MM.1S (cell line): ENCODE results near the gene ATP13A1.

Source experiments
- DNase-seq: peaks from one replicate; pipeline ENCODE4 v3.0.0-alpha.2; 2015
- H2AFZ ChIP-seq: fragments of 300-600 bp; sonication (generic); 2 replicates; pipeline ENCODE4 v1.6.0; 2016; ENCODE audit warnings: antibody characterized with exemption, low read length
- H3F3A ChIP-seq: fragments of 300-600 bp; sonication (generic); 2 replicates; pipeline ENCODE4 v1.6.1; 2016; ENCODE audit warnings: mild to moderate bottlenecking, antibody characterized with exemption, low read length, moderate library complexity, mixed read lengths; ENCODE audit not compliant: insufficient read depth
- H3K27ac ChIP-seq: fragments of 300-600 bp; sonication (generic); 2 replicates; pipeline ENCODE4 v1.5.1; 2016; ENCODE audit warnings: mild to moderate bottlenecking, low read length
- H3K27me3 ChIP-seq: fragments of 300-600 bp; sonication (generic); replicated peaks from 2 replicates; pipeline ENCODE4 v1.6.0; 2016; ENCODE audit warnings: low read length; ENCODE audit not compliant: insufficient read depth
- H3K36me3 ChIP-seq: fragments of 300-600 bp; sonication (generic); replicated peaks from 2 replicates; pipeline ENCODE4 v1.6.1; 2016; ENCODE audit warnings: mild to moderate bottlenecking, low read length, mixed read lengths; ENCODE audit not compliant: insufficient read depth
- H3K4me1 ChIP-seq: fragments of 300-600 bp; sonication (generic); 2 replicates; pipeline ENCODE4 v1.6.1; 2016; ENCODE audit warnings: low read length, mixed read lengths
- H3K4me2 ChIP-seq: fragments of 300-600 bp; sonication (generic); 2 replicates; pipeline ENCODE4 v1.6.0; 2016; ENCODE audit warnings: low read depth, low read length
- H3K4me3 ChIP-seq: fragments of 300-600 bp; sonication (generic); 2 replicates; pipeline ENCODE4 v1.5.1; 2016; ENCODE audit warnings: low read length, mixed read lengths
- H3K79me2 ChIP-seq: fragments of 300-600 bp; sonication (generic); 2 replicates; pipeline ENCODE4 v1.6.1; 2016; ENCODE audit warnings: mixed run types, low read length, mixed read lengths
- H3K9ac ChIP-seq: fragments of 300-600 bp; sonication (generic); 2 replicates; pipeline ENCODE4 v1.6.1; 2016; ENCODE audit warnings: low read length, mixed read lengths
- H3K9me2 ChIP-seq: fragments of 300-600 bp; sonication (generic); replicated peaks from 2 replicates; pipeline ENCODE4 v1.6.1; 2016; ENCODE audit warnings: mild to moderate bottlenecking, low read length, mixed read lengths; ENCODE audit not compliant: insufficient read depth
- H3K9me3 ChIP-seq: fragments of 300-600 bp; sonication (generic); replicated peaks from 2 replicates; pipeline ENCODE4 v1.6.1; 2016; ENCODE audit warnings: mild to moderate bottlenecking, low read length, mixed read lengths; ENCODE audit not compliant: insufficient read depth
- H4K20me1 ChIP-seq: fragments of 300-600 bp; sonication (generic); 2 replicates; pipeline ENCODE4 v1.6.1; 2016; ENCODE audit warnings: mild to moderate bottlenecking, low read length, moderate library complexity, mixed read lengths; ENCODE audit not compliant: insufficient read depth
- CTCF ChIP-seq: fragments of 300-600 bp; sonication (generic); IDR thresholded peaks from 2 replicates; pipeline ENCODE4 v1.5.1; 2016; ENCODE audit warnings: antibody characterized with exemption, low read length, mixed read lengths
- EZH2 ChIP-seq: fragments of 300-600 bp; sonication (generic); optimal IDR thresholded peaks from 2 replicates; pipeline ENCODE3; 2017; ENCODE audit warnings: low read depth, mild to moderate bottlenecking, antibody characterized with exemption, low read length, mixed read lengths
- EZH2phosphoT487 ChIP-seq: fragments of 300-600 bp; sonication (generic); IDR thresholded peaks from 2 replicates; pipeline ENCODE4 v1.6.1; 2018; ENCODE audit warnings: antibody characterized with exemption, low read length

The ATP13A1 gene

GRCh38 chr19:19624032-19624570, 39.4 kb downstream of the ATP13A1 start:
- no peaks in the 10 kb centered on the region for H3K27me3 ChIP-seq
- H3K4me1 ChIP-seq: no peaks in the 10 kb centered on the region
- no peak overlapping the region for H3K27ac ChIP-seq
- H3K4me2 ChIP-seq: no peak overlapping the region
- H3K36me3 ChIP-seq: no peaks in the 10 kb centered on the region
- no peak overlapping the region for H3K4me3 ChIP-seq
- no peak for DNase-seq
- no peaks in the 10 kb centered on the region for H4K20me1 ChIP-seq
- no peaks in the 10 kb centered on the region for H3K9me3 ChIP-seq
- no peaks in the 10 kb centered on the region for H3F3A ChIP-seq
- no peak overlapping the region for H2AFZ ChIP-seq
- TF ChIP-seq CTCF: no peak
- no peak for TF ChIP-seq EZH2phosphoT487
- TF ChIP-seq EZH2: no peak
- no peak overlapping the region for H3K9ac ChIP-seq
- no peaks in the 10 kb centered on the region for H3K9me2 ChIP-seq
- H3K79me2 ChIP-seq: no peaks in the 10 kb centered on the region

- no peak overlapping the region for H3K4me2 ChIP-seq
- no peak overlapping the region for H3K9ac ChIP-seq
These were observed 40.1 kb downstream of the ATP13A1 start for GRCh38 chr19:19623383-19623782.

GRCh38 chr19:19619849-19620210, 43.6 kb downstream of the ATP13A1 start:
- Histone ChIP-seq H3K9me2 (no peaks in the 10 kb centered on the region), H3K9ac (no peak overlapping the region)

More at GRCh38 chr19:19623383-19623782, 40.1 kb downstream of the ATP13A1 start:
- Histone ChIP-seq H3K9me2 (no peaks in the 10 kb centered on the region), H3K4me3 (no peak overlapping the region), H3K4me1 (no peaks in the 10 kb centered on the region), H3K27ac (no peak overlapping the region), H4K20me1 (no peaks in the 10 kb centered on the region), H3K9me3 (no peaks in the 10 kb centered on the region), H3K27me3 (no peaks in the 10 kb centered on the region), H3K79me2 (no peaks in the 10 kb centered on the region), H3F3A (no peaks in the 10 kb centered on the region), H2AFZ (no peak overlapping the region), H3K36me3 (no peaks in the 10 kb centered on the region)
- TF ChIP-seq EZH2phosphoT487 (no peak), CTCF (no peak), EZH2 (no peak)
- no peak for DNase-seq

More at GRCh38 chr19:19619849-19620210, 43.6 kb downstream of the ATP13A1 start:
- Histone ChIP-seq H2AFZ (no peak overlapping the region), H4K20me1 (no peaks in the 10 kb centered on the region), H3K4me2 (no peak overlapping the region), H3K27ac (no peak overlapping the region), H3K79me2 (no peaks in the 10 kb centered on the region), H3K4me3 (no peak overlapping the region), H3K9me3 (no peaks in the 10 kb centered on the region), H3F3A (no peaks in the 10 kb centered on the region), H3K27me3 (no peaks in the 10 kb centered on the region), H3K36me3 (no peaks in the 10 kb centered on the region), H3K4me1 (no peaks in the 10 kb centered on the region)
- no peak for DNase-seq
- no peak for TF ChIP-seq EZH2
- TF ChIP-seq CTCF: no peak
- no peak for TF ChIP-seq EZH2phosphoT487
